Measurements from ENCODE around the gene LRP4. TPM values are rescaled to one million over a fixed set of nuclear protein-coding genes. Genes with fewer than 3 reads are reported as not detected.

The LRP4 gene
- total RNA-seq, 2 experiments from 2014 or later, result 0.20 to 0.43 TPM

DNA sequence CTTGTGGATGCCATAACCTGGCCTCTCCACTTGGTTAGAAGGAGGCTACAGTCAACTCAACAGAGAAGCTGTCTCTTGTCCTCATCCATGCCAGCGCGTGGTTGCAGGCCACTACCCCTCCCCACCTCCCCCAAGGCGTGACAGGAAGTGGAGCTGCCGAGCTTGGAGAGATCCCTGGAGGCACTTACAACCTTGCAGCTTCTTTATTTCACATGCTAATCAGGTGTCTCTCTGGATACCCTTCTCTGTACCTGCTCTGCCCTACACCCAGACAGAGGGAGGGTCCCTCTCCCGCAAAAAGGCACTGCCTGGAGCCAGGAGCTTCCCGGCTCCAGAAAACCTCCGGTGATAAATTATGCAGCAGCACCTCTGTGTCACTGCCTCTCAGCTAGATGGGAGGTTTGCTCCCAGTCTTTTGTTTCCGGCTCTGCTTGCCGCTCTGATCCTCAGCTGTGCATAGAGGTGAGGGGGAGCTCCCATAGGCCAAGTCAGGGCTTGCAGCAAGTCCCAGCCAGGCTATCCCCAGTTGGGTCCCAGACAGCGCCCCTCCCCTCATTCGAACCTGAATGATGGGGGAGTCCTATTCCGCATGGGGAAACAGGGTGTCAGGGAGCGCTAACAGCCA is 5.7 kb downstream of the LRP4 start:
- peaks cover 61% of the 10 kb centered on the region for H3K27me3 Mint-ChIP-seq
- no peak overlapping the region for H3K27ac Mint-ChIP-seq
- no peaks in the 10 kb centered on the region for H3K9me3 Mint-ChIP-seq
- no peak for DNase-seq
- no peaks in the 10 kb centered on the region for H3K36me3 Mint-ChIP-seq
- peaks cover 12% of the 10 kb centered on the region for H3K4me1 Mint-ChIP-seq
- no peak overlapping the region for H3K4me3 Mint-ChIP-seq

GRCh38 chr11:46907606-46908005 is 10.7 kb downstream of the LRP4 start:
- Mint-ChIP-seq H3K9me3 (no peaks in the 10 kb centered on the region), H3K27me3 (peaks cover 15% of the 10 kb centered on the region), H3K4me3 (no peak overlapping the region), H3K27ac (no peak overlapping the region), H3K36me3 (no peaks in the 10 kb centered on the region), H3K4me1 (no peaks in the 10 kb centered on the region)
- DNase-seq, result no peak

GRCh38 chr11:46906609-46907041 is 11.7 kb downstream of the LRP4 start:
- H3K4me3 Mint-ChIP-seq, result no peak overlapping the region
- H3K9me3 Mint-ChIP-seq, result no peaks in the 10 kb centered on the region
- H3K27ac Mint-ChIP-seq, result no peak overlapping the region
- no peak for DNase-seq
- no peaks in the 10 kb centered on the region for H3K4me1 Mint-ChIP-seq
- H3K27me3 Mint-ChIP-seq, result peaks cover 7% of the 10 kb centered on the region
- H3K36me3 Mint-ChIP-seq, result no peaks in the 10 kb centered on the region

DNA sequence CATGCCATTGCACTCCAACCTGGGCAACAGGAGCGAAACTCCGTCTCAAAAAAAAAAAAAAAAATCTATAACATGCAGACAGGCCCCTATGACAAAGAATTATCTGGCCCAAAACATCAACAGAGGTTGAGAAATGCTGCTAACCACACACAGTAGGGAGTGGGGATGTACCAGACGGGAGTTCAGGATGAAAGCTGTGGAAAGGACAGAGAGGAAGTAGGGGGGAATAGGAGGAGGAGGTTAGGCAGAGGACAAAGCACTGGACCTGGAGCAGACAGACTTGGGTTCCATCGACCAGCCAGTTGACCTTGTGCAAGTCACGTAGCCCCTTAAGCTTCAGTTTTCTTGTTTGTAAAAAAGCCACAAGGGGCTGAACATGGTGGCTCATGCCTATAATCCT is 12.5 kb downstream of the LRP4 start:
- H3K27ac Mint-ChIP-seq, result no peak overlapping the region
- H3K36me3 Mint-ChIP-seq, result no peaks in the 10 kb centered on the region
- DNase-seq, result no peak
- H3K27me3 Mint-ChIP-seq, result peaks cover 6% of the 10 kb centered on the region
- H3K4me1 Mint-ChIP-seq, result no peaks in the 10 kb centered on the region
- no peaks in the 10 kb centered on the region for H3K9me3 Mint-ChIP-seq
- no peak overlapping the region for H3K4me3 Mint-ChIP-seq

GRCh38 chr11:46903846-46904245 is 14.5 kb downstream of the LRP4 start:
- Mint-ChIP-seq H3K4me1 (no peaks in the 10 kb centered on the region), H3K27ac (no peak overlapping the region), H3K27me3 (peaks cover 3% of the 10 kb centered on the region), H3K9me3 (no peaks in the 10 kb centered on the region), H3K4me3 (no peak overlapping the region), H3K36me3 (no peaks in the 10 kb centered on the region)
- DNase-seq, result no peak

DNA sequence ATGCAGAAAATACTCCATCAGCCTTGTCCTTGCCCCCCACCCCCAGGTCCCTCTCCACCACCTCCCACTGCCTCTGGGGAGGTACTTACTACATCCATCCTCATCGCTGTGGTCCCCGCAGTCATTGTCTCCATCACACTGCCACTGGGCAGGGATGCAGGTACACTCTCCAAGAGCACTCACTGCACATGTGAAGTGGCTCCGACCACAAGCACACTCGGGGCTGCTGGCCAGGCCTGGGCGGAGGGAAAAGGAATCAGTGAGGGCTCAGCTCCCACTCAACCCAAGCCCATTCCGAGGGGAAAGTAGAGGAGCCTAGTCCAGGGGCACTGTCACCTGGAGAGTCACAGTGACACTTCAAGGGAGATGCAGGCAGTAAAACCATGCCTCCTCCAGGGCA is 15.7 kb downstream of the LRP4 start:
- no peak for DNase-seq

DNA sequence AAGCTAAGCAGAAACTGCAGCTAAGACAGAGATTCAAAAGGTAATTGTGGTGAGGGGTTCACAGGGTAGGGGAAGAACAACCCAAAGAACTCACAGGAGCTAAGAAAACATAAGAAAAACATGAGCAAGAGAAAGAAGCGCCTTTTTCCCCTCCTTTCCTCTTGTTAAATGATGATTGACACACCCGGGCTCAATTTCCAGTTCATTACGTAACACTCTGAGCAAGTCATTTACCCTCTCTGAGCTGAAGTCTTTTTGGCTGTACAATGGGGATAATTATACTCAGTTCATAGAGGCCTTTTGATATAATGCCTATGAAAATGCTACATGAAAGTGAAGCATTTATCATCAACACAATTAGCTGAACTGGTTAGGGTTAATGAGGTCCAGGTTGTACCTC is 17.2 kb downstream of the LRP4 start:
- no peaks in the 10 kb centered on the region for H3K9me3 Mint-ChIP-seq
- no peaks in the 10 kb centered on the region for H3K27me3 Mint-ChIP-seq
- no peak overlapping the region for H3K27ac Mint-ChIP-seq

More for the DNA sequence above, 15.7 kb downstream of the LRP4 start:
- H3K4me1 Mint-ChIP-seq, result no peaks in the 10 kb centered on the region
- H3K27ac Mint-ChIP-seq, result no peak overlapping the region
- no peak overlapping the region for H3K4me3 Mint-ChIP-seq
- H3K9me3 Mint-ChIP-seq, result no peaks in the 10 kb centered on the region
- no peaks in the 10 kb centered on the region for H3K36me3 Mint-ChIP-seq
- H3K27me3 Mint-ChIP-seq, result peaks cover 3% of the 10 kb centered on the region

GRCh38 chr11:46900091-46900746 is 18.1 kb downstream of the LRP4 start:
- Mint-ChIP-seq H3K36me3 (no peaks in the 10 kb centered on the region), H3K27me3 (no peaks in the 10 kb centered on the region), H3K27ac (no peak overlapping the region), H3K4me3 (no peak overlapping the region), H3K9me3 (no peaks in the 10 kb centered on the region), H3K4me1 (no peaks in the 10 kb centered on the region)
- DNase-seq, result no peak

More for the DNA sequence above, 17.2 kb downstream of the LRP4 start:
- DNase-seq, result no peak
- Mint-ChIP-seq H3K36me3 (no peaks in the 10 kb centered on the region), H3K4me1 (no peaks in the 10 kb centered on the region), H3K4me3 (no peak overlapping the region)

DNA sequence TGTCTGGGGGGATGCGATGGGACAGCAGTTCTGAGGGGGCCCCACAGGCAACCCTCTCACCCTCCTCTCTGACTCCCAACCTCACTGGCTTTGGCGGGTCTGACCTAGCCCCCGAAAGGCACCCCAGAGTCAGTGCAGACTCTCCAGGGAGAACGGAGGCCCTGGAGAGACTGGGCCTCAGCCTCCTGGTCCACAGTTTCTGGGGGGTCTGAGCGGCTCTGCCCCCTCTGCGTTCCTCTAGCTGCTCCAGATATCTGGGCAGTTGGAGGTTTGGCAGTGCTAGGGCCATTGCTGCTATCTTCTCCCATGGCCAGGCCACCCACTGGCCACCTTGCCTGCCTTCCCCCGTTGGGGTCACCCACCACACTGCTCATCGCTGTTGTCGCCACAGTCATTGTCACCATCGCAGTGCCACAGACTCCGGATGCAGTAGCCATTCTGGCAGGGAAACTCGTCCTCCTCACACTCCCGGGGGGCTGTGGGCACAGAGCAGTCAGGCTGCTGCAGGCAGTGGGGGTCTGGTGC is 18.8 kb downstream of the LRP4 start:
- no peak overlapping the region for H3K27ac Mint-ChIP-seq
- no peaks in the 10 kb centered on the region for H3K36me3 Mint-ChIP-seq
- H3K4me3 Mint-ChIP-seq, result no peak overlapping the region
- no peaks in the 10 kb centered on the region for H3K9me3 Mint-ChIP-seq
- no peaks in the 10 kb centered on the region for H3K4me1 Mint-ChIP-seq
- H3K27me3 Mint-ChIP-seq, result no peaks in the 10 kb centered on the region
- DNase-seq, result no peak

DNA sequence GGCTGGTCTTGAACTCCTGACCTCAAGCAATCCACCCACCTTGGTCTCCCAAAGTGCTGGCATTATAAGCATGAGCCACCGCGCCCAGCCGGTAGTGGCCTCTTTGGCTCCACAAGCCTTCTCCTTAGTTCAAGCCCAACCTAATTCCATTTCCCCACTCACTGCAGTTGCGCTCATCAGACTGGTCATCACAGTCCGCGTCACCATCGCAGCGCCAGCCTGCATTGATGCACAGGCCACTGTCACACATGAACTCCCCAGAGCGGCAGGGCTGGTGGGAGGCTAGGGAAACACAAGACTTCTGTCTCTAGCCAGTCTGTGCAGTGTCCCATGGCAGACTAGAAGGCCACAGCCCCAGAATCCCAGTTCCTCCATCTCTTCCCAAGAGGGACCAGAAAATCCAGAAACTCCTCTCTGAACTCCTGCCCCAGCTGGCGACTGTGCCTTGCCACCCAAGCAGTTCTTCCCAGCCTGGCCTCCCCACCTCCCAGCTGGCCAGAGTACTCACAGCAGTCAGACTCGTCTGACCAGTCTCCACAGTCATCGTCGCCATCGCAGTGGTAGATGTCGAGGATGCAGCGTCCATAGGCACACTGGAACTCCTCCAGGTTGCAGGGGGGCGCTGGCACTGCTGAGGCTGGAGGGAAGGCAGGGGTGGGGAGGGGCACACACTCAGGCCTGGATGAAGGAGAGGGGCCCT is 19.8 kb downstream of the LRP4 start:
- Mint-ChIP-seq H3K9me3 (no peaks in the 10 kb centered on the region), H3K27me3 (no peaks in the 10 kb centered on the region), H3K4me3 (no peak overlapping the region), H3K27ac (no peak overlapping the region), H3K36me3 (no peaks in the 10 kb centered on the region), H3K4me1 (no peaks in the 10 kb centered on the region)
- no peak for DNase-seq

DNA sequence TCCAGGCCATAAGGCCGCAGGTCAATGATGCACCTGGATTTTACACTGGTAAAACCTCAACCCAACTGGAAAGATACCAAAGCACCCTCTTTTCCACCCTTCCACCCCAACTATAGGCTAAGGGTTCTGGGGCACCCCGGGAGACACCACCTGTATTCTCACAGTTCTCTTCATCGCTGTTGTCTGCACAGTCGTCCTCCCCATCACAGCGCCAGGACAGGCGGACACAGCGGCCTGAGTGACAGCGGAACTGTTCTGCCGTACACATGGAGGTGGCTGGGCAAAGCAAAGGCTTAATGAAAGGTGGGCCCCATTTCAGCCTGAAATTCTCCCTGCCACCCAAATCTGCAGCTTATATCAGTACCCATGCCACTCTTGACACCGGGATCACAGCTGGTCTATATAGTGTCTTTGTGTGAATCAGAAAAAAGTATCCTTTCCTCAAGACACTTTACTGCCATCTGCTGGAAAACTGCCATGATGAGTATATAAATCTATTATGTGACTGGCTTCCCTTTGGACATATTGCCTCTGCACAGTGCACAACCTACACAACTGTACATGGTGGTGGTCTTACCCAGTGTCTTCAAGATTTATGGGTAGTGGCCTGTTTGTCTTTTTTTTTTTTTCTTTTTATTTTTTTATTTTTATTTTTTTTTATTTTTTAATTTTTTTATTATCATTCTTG is 21.5 kb downstream of the LRP4 start:
- Mint-ChIP-seq H3K4me1 (no peaks in the 10 kb centered on the region), H3K27ac (no peak overlapping the region)
- no peak for DNase-seq

DNA sequence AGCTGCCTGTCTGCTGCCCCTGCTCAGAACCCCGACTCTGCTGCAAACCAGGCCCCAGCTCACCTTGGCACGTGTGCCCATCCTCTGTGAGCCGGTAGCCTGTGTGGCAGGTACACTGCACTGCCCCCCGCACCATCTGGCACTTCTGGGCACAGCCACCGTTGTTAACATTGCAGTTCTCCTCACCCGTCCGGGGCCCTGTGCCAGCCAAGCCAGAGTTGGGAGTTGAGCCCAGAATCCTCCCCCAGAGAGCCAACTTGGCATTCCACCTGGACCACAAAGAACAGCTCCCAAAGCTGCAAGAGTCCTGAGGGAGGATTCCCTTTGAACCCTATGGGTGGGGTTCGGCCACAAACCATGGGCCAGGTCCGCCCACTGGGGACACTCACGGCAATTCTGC is 22.5 kb downstream of the LRP4 start:
- H3K4me1 Mint-ChIP-seq, result no peaks in the 10 kb centered on the region

More for the DNA sequence above, 21.5 kb downstream of the LRP4 start:
- Mint-ChIP-seq H3K9me3 (no peaks in the 10 kb centered on the region), H3K36me3 (no peaks in the 10 kb centered on the region), H3K27me3 (no peaks in the 10 kb centered on the region), H3K4me3 (no peak overlapping the region)

GRCh38 chr11:46894961-46895360 is 23.4 kb downstream of the LRP4 start:
- H3K4me1 Mint-ChIP-seq, result no peaks in the 10 kb centered on the region
- no peak overlapping the region for H3K27ac Mint-ChIP-seq
- H3K9me3 Mint-ChIP-seq, result no peaks in the 10 kb centered on the region
- H3K4me3 Mint-ChIP-seq, result no peak overlapping the region
- no peaks in the 10 kb centered on the region for H3K27me3 Mint-ChIP-seq
- H3K36me3 Mint-ChIP-seq, result no peaks in the 10 kb centered on the region
- no peak for DNase-seq

More for the DNA sequence above, 22.5 kb downstream of the LRP4 start:
- Mint-ChIP-seq H3K36me3 (no peaks in the 10 kb centered on the region), H3K4me3 (no peak overlapping the region), H3K9me3 (no peaks in the 10 kb centered on the region), H3K27ac (no peak overlapping the region), H3K27me3 (no peaks in the 10 kb centered on the region)
- DNase-seq, result no peak

DNA sequence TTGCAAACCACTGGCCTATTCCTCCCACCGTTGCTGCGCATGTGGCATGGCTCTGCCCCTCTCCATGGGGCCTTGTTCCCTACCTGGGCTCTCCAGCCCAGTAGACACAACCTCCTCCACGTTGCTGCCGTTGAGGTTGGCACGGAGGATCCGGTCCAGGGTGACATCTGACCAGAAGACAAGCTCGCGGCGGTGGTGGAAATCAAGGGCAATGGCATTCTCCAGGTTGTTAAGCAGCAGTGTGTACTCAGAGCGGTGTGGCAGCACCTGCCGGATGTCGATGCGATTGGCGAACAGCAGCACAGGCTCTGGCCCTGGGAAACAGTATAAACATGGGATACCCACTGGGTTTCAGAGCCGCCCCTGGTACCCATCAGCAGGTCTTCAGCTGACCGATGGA is 23.8 kb downstream of the LRP4 start:
- H3K36me3 Mint-ChIP-seq, result no peaks in the 10 kb centered on the region
- no peak overlapping the region for H3K4me3 Mint-ChIP-seq
- no peak overlapping the region for H3K27ac Mint-ChIP-seq
- no peaks in the 10 kb centered on the region for H3K9me3 Mint-ChIP-seq
- no peak for DNase-seq
- H3K27me3 Mint-ChIP-seq, result no peaks in the 10 kb centered on the region
- peaks cover 3% of the 10 kb centered on the region for H3K4me1 Mint-ChIP-seq

DNA sequence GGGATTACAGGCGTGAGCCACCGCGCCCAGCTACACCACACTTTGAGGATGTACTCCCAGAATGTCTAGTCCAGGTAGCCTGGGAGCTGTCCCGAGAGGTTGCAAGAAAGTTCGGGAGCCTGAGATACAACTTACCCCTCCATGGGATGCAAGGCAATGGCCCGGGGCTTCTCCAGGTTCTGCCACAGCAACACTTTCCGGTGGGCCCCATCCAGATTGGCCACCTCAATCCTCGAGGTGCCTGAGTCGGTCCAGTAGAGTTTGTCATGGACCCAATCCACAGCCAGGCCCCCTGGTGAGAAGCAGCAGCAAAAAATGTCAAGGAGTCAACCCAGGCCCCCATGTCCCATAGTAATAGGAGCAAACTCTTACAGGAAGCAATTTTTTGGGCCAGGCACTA is 25.5 kb downstream of the LRP4 start:
- Mint-ChIP-seq H3K27me3 (no peaks in the 10 kb centered on the region), H3K4me1 (peaks cover 3% of the 10 kb centered on the region), H3K36me3 (no peaks in the 10 kb centered on the region), H3K9me3 (no peaks in the 10 kb centered on the region), H3K4me3 (no peak overlapping the region), H3K27ac (no peak overlapping the region)
- DNase-seq, result no peak

All from activated naive CD8-positive, alpha-beta T cell treated with anti-CD3 and anti-CD28 coated beads for 36 hours (primary cell).